Stimulated activated CD8-positive, alpha-beta memory T cell treated with anti-CD3 and anti-CD28 coated beads, Interleukin-4, amount 100 ng/mL, for 1 hour (primary cell): ENCODE data around the gene UNC119.
A peak's percentile ranks its signal among the peaks of the same experiment; 100 is the strongest.
"Not testable (repeated sequence)": the region's sequence is repeated elsewhere in the genome, so short reads cannot be mapped to it uniquely, and the experiment has no call there.

Experiments used
- DNase-seq, 2 donors: peaks; one replicate each; pipeline ENCODE4 v3.0.0-alpha.2; 2020; ENCODE audit warnings: low read depth in 2 of 2, low spot score in 1 of 2

UNC119 gene

GRCh38 chr17:28552176-28552999 is at the start of gene UNC119:
UNC119 (minus strand) TSS chr17:28552624; CDS start chr17:28552557, 67 bp downstream.
- DNase-seq, result peak; percentile 51 to 58

GRCh38 chr17:28599311-28600184 is 47.1 kb upstream of the UNC119 start:
- peak; percentile 27 to 37 for DNase-seq

GRCh38 chr17:28598799-28599310 is 46.4 kb upstream of the UNC119 start, which contains the start of gene SPAG5:
SPAG5 (minus strand) TSS chr17:28599025; CDS start chr17:28598946, 79 bp downstream.
- DNase-seq, result peak; percentile 85 to 90

- DNase-seq, result no peak
Measured at GRCh38 chr17:28598389-28598788, 46.0 kb upstream of the UNC119 start.

GRCh38 chr17:28597606-28598383 is 45.4 kb upstream of the UNC119 start:
- DNase-seq, result no peak

GRCh38 chr17:28592260-28592659 is 39.8 kb upstream of the UNC119 start:
- no peak for DNase-seq

GRCh38 chr17:28585851-28586250 is 33.4 kb upstream of the UNC119 start:
- DNase-seq, result no peak

- no peak for DNase-seq
Measured at GRCh38 chr17:28584434-28584833, 32.0 kb upstream of the UNC119 start.

- no peak for DNase-seq
Measured at GRCh38 chr17:28582513-28582912, 30.1 kb upstream of the UNC119 start.

GRCh38 chr17:28580959-28581358 is 28.5 kb upstream of the UNC119 start:
- no peak for DNase-seq

GRCh38 chr17:28579526-28579925 is 27.1 kb upstream of the UNC119 start:
- no peak for DNase-seq

GRCh38 chr17:28578246-28579195 is 26.1 kb upstream of the UNC119 start:
- no peak for DNase-seq

- DNase-seq, result no peak
Measured at GRCh38 chr17:28577466-28577824, 25.0 kb upstream of the UNC119 start.

- DNase-seq, result peak; percentile 94 to 95
Measured at GRCh38 chr17:28576758-28577465, 24.5 kb upstream of the UNC119 start, which contains the start of gene ALDOC. ALDOC (minus strand) TSS chr17:28576895; CDS start chr17:28575532, 1,363 bp downstream.

- not testable (repeated sequence) for DNase-seq
Measured at GRCh38 chr17:28576016-28576415, 23.6 kb upstream of the UNC119 start.

- DNase-seq, result no peak
Measured at GRCh38 chr17:28575126-28575795, 22.8 kb upstream of the UNC119 start.

GRCh38 chr17:28574526-28574925 is 22.1 kb upstream of the UNC119 start:
- DNase-seq, result no peak

- DNase-seq, result no peak
Measured at GRCh38 chr17:28573966-28574480, 21.6 kb upstream of the UNC119 start.
